ENCODE data around the gene AGPAT3.

AGPAT3 gene

DNA sequence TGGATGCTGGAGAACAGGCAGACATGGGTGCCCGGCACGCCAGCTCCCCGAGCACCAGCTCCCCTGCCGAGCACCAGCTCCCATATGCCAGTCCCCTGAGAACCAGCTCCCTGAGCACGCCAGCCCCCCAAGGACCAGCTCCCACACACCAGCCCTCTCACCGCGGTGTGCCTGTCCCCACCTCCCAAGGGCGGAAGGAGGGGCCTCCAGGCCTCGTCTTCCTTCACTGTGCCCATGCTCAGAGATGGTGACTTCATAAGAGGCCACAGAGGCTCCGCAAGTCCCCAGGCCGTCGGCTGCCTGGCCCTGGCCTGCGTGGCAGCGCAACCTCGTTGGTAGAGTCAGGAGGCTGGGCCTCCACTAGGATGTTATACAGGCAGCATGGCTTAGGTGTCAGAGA is 69.1 kb downstream of the AGPAT3 start:
- Mint-ChIP-seq H3K27ac (no peak overlapping the region), H3K9me3 (peaks cover 3% of the 10 kb centered on the region), H3K4me3 (no peak overlapping the region), H3K4me1 (peaks cover 55% of the 10 kb centered on the region), H3K36me3 (peaks cover 38% of the 10 kb centered on the region), H3K27me3 (no peaks in the 10 kb centered on the region)
- ATAC-seq: no peak

DNA sequence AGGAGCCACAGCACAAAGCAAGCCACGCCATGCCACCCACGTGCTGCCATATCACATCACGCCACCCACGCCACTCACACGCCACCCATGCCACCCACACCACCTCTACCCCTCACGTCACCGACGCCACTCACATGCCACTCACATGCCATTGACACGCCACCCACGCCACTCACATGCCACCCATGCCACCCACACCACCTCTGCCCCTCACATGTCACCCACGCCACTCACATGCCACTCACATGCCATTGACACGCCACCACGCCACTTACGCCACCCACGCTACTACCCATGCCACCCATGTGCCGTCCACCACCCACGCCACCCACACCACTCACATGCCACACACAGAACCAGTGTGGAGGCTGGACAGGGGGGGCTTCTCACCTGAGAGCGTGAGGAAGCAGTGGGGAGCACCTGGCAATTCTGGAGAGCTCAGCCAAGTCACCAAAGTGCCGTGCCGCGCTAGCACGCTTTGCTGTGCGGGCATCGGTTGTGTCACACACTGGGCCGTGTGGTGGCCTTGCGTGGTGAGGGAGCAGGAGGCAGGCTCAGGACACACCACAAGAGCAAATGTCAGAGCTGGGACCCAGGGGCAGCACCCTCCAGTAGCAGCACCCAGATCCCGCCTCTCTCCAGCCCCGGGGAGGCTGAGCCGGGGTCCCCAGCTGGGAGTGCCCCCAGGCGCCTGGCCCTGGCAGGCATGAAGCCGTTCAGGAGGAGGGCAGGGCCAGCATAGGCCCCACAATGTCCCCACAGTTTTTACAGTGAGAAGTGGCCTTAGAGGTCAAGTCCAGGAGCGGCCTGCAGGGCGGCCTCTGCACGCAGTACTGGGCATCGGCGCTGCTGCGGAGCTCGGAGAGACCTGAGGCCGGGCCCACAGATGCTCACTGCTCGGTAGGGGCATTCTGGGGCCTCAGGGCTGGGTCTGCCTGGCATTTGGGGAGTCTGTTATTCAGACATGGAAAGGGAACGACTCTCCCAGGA is 70.0 kb downstream of the AGPAT3 start:
- H3K9me3 Mint-ChIP-seq: peaks cover 3% of the 10 kb centered on the region
- H3K4me1 Mint-ChIP-seq: peaks cover 50% of the 10 kb centered on the region
- H3K4me3 Mint-ChIP-seq: no peak overlapping the region
- H3K27me3 Mint-ChIP-seq: no peaks in the 10 kb centered on the region
- H3K36me3 Mint-ChIP-seq: peaks cover 36% of the 10 kb centered on the region
- no peak overlapping the region for H3K27ac Mint-ChIP-seq
- ATAC-seq: no peak

DNA sequence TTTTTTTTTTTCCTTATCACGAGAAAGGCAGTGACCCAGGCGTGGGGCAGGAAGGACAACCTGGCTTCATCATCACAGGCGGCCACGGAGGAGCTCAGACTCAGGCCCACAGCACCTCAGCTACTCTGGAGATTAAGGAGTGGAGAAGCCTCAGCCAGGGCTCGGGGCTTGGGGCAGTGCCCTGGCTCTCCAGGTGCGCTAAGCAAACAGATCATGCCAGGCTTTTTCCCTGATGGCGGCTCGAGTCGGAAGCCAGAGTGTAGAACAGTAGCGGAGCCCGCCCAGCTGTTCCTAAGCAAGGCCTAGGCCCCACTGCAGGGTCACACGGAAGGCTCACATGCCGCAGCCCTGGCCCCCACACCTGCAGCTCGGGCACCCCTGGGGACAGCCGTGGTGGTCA is 70.7 kb downstream of the AGPAT3 start:
- Mint-ChIP-seq H3K36me3 (peaks cover 36% of the 10 kb centered on the region), H3K27ac (no peak overlapping the region), H3K27me3 (no peaks in the 10 kb centered on the region), H3K9me3 (peaks cover 3% of the 10 kb centered on the region), H3K4me3 (no peak overlapping the region), H3K4me1 (peaks cover 46% of the 10 kb centered on the region)
- no peak for ATAC-seq

DNA sequence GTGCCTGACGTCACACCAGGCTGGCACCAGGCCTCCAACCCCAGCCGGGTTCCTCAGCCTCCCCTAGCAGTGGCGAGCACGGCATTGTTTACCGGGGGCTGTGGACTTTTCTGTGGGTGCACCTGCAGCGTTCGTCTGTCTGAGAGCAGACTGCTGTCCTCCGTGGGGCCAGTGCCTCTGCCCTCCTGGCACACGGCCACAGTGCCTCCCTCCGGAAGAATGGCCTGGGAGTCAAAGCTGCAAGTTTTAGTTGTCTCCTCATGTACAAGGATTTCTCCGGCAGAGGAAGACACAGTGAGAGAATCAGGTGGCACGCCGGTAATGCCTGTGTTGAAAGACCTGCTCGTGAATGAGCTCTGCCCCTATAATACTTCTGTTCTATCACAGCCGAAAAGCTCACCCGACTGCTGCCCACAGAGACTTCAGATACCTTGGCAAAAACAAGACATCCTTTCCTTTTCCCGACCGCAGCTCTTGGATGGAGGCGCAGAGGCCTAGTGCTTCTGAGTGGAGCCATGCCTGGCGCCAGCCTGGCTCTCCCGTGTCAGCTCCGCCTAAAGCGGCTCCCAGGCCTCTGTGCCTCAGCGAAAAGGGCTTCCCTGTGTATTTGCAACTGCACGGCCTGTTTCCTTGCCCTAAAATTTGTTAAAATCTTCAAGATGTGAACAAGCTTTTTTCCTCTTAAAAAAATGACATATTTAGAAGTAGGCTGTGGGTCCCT is 71.4 kb downstream of the AGPAT3 start:
- Mint-ChIP-seq H3K36me3 (peaks cover 36% of the 10 kb centered on the region), H3K4me3 (no peak overlapping the region), H3K27ac (no peak overlapping the region), H3K9me3 (peaks cover 3% of the 10 kb centered on the region), H3K4me1 (peaks cover 41% of the 10 kb centered on the region), H3K27me3 (no peaks in the 10 kb centered on the region)
- no peak for ATAC-seq

DNA sequence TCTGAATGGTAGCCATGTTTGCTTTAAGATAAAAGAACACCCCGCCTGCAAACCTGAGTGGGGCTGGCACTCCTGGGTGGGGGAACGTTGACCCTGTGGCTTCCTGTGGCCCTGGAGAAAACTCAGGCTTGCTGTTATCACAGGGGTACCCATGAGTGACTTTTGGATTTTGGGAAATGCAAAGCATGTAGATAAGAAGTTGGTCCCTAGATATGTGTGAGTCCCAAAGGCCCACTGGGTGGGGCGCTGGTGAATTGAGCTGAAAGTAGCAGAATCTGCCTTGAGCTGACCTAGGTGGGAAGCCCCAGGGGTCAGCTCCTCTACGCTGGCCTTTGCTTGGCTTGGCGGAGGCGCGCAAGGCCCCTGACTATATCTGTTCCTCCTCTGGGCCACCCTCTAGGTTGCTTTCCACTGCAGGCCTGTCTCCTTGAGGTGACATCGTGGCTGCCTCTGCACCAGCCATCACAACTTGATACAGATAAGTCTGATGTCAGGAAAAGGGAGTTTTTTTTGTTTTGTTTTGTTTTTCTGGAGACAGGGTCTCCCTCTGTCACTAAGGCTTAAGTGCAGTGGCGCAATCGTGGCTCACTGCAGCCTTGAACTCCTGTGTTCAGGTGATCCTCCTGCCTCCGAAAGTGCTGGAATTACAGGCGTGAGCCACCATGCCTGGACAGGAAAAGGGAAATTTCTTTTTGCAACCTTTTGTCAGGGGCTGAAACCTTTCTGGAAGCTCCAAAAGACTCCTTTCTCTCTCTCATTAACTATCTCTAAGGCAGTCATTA is 72.2 kb downstream of the AGPAT3 start:
- peak overlapping the region; percentile 2 for H3K27ac Mint-ChIP-seq
- H3K9me3 Mint-ChIP-seq: peaks cover 2% of the 10 kb centered on the region
- no peak overlapping the region for H3K4me3 Mint-ChIP-seq

DNA sequence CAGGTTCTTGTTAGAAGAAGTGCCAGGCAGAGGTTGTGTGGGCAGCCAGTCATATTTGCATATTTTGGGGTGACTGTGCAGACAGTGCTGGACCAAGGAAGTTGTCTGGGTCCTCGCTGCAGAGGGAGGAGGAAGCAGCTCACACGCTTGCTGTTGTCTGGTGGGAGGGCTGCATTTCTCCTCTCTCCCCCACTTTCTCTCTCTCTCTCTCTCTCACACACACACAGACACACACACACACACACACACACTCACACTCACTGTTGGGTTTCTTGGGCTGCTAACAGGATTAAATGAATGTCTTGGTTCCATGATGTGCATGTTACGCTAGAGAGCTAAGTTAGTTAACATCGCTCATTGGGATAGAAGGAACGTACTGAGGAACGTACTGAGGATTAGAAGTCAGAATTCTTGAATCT is 72.9 kb downstream of the AGPAT3 start:
- peak overlapping the region; percentile 10 for H3K4me3 Mint-ChIP-seq
- ATAC-seq: peak; percentile 88
- H3K9me3 Mint-ChIP-seq: no peaks in the 10 kb centered on the region
- H3K27ac Mint-ChIP-seq: peak overlapping the region; percentile 82
- H3K27me3 Mint-ChIP-seq: no peaks in the 10 kb centered on the region
- H3K4me1 Mint-ChIP-seq: peaks cover 38% of the 10 kb centered on the region
- H3K36me3 Mint-ChIP-seq: peaks cover 33% of the 10 kb centered on the region

More for the DNA sequence above, 72.2 kb downstream of the AGPAT3 start:
- Mint-ChIP-seq H3K4me1 (peaks cover 38% of the 10 kb centered on the region), H3K27me3 (no peaks in the 10 kb centered on the region), H3K36me3 (peaks cover 35% of the 10 kb centered on the region)
- ATAC-seq: no peak

DNA sequence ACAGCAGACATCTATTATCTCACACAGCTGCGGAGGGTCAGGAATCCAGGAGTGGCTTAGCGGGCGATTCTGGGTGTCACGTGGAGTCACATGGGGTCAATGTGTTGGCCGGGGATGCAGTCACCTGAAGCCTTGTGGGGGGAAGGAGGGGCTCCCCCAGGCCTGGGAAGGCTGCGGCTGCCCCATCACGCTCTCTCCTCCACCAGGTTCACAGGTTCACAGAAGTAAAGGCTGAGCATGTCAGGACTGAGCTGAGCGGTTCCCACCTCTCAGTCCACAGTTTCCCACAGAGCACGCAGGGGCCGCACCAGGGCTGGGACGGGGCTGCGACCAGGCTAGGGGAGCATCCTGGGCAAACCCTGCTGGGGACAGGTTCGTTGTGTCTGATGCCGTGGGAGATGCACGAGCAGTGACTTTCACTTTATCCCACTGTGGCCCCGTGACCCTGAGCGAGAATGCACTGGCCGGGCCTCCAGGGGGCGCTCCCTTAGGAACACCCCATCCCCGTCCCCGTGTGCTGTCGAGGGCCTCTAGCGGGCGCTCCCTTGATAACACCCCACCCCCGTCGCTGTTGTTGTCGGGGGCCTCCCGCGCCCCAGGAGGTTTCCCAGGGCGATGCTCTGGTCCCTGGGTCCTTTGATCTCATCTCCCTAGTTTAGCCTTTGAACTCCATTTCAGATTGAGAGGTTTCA is 73.9 kb downstream of the AGPAT3 start:
- ATAC-seq: peak; percentile 93
- Mint-ChIP-seq H3K9me3 (no peaks in the 10 kb centered on the region), H3K36me3 (peaks cover 27% of the 10 kb centered on the region), H3K27me3 (no peaks in the 10 kb centered on the region), H3K27ac (peak overlapping the region; percentile 82), H3K4me1 (peaks cover 33% of the 10 kb centered on the region), H3K4me3 (peak overlapping the region; percentile 88)

DNA sequence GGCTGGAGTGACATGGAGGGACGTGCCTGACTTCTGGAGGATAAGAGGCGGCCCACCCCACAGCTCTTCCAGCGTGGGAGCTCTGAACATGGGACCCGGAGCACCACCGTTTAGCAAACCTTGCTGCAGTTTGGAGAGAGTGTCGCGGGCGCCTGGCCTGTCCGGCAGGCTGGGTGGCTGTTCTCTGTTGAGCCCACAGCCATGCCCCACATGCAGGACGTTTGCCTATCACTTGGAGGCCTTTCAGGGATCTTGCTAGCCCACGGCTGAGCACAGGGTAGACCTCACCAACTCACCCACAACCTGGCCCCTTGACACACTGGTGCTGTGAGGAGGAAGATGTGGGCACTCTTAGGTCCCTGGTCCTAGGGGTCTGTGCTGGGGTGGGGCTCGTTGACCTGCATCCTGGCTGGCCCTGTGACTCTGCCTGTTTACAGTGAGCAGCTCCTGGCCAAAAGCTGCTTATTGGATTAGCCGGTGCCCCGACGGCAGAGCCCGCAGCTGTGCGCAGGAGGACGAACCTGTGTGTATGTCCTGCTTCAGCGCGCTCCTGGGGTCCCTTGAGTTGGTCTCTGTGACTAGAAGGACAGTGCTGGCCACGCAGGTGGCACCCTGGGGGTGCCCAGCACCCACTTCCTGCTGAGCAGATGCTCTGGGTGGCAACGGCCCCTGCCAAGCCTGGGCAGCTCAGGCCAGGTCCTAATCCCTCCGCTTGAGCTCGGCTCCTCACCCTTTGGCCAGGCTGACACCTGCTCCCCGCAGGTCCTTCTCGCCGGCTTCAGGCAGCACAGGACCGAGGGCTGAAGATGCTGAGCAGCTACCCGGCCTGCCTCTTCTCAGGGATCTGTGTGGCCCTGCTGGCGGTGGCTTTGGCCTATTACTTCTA is 74.7 kb downstream of the AGPAT3 start:
- Mint-ChIP-seq H3K4me3 (peak overlapping the region; percentile 88), H3K4me1 (peaks cover 33% of the 10 kb centered on the region), H3K27ac (peak overlapping the region; percentile 82)

DNA sequence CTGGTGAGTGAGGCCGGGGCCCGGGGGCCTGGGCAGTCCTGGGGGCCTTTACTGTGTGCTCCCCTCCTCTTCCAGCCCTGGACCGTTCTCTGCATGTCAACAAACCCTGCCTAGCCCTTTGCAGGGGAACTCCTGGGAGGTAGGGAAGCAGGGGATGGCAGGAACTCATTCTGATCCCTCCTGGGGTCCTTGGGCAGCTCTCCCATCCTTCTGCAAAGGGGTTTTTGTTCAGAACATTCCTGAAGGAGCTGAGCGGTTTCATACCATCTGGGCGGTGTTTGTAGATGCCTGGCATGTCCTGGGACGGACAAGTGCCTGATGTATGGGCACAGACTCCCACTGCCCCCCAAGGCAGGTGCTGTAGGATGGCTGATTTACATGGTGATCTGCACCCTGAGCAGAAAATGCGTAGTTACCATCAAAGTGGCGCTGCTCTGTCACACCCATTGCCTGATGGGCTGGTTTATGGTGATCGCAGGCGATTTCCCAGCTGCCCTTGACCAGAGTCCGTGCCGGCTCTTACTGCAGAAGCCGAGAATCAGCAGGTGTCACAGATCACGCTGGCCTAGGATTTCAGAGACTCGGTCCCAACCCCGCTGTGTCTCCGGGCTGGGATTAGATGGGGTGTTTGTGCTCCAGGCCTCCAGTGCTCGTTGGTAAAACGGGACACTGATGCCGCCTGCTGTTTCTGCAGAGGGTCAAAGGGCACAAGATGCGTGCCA is 75.5 kb downstream of the AGPAT3 start:
- Mint-ChIP-seq H3K27me3 (no peaks in the 10 kb centered on the region), H3K4me3 (no peak overlapping the region), H3K36me3 (peaks cover 20% of the 10 kb centered on the region), H3K9me3 (no peaks in the 10 kb centered on the region), H3K27ac (no peak overlapping the region), H3K4me1 (peaks cover 33% of the 10 kb centered on the region)
- ATAC-seq: no peak

More for the DNA sequence above, 74.7 kb downstream of the AGPAT3 start:
- Mint-ChIP-seq H3K27me3 (no peaks in the 10 kb centered on the region), H3K36me3 (peaks cover 20% of the 10 kb centered on the region), H3K9me3 (no peaks in the 10 kb centered on the region)
- no peak for ATAC-seq

DNA sequence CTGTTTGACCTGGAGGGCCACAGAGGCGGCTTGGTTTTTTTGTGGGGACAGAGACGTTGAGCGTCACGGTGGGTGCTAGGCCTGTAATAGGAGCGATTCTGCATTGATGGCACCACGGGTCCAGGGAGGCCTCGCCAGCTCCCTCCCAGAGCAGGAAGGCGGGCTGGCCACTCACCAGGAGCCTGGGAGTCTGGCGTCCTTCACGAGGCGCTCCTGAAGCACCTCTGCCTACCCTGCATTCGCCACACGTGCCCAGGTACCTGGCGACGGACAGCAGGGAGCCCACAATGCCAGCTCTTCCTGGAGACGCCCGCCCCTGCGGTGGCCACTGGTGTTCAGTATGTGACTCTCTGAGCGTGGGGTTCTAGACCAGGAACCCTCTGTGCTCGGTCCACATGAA is 77.2 kb downstream of the AGPAT3 start:
- Mint-ChIP-seq H3K36me3 (peaks cover 28% of the 10 kb centered on the region), H3K4me1 (peaks cover 32% of the 10 kb centered on the region), H3K27ac (no peak overlapping the region), H3K27me3 (no peaks in the 10 kb centered on the region), H3K9me3 (no peaks in the 10 kb centered on the region), H3K4me3 (no peak overlapping the region)
- no peak for ATAC-seq

DNA sequence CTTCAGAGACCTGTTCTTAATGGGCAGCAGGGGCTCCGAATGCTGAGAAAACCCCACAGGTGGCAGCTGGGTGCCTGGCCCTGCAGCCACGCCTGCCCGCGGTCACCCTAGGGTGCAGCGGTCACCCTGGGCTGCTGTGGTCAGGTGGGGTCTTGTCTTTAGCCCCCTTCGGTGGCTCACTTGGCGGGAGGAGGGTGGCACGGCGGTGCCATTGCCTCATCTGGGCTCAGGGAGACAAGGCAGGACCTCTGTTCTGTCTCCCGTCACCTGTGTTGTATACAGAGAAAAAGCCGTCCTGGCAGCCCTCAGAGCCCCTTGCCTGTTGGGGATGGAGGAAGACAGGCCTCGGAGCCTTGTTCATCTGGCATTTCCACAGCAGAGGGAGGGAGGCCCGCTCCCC is 77.6 kb downstream of the AGPAT3 start:
- ATAC-seq: no peak
- H3K27me3 Mint-ChIP-seq: no peaks in the 10 kb centered on the region
- H3K27ac Mint-ChIP-seq: no peak overlapping the region

DNA sequence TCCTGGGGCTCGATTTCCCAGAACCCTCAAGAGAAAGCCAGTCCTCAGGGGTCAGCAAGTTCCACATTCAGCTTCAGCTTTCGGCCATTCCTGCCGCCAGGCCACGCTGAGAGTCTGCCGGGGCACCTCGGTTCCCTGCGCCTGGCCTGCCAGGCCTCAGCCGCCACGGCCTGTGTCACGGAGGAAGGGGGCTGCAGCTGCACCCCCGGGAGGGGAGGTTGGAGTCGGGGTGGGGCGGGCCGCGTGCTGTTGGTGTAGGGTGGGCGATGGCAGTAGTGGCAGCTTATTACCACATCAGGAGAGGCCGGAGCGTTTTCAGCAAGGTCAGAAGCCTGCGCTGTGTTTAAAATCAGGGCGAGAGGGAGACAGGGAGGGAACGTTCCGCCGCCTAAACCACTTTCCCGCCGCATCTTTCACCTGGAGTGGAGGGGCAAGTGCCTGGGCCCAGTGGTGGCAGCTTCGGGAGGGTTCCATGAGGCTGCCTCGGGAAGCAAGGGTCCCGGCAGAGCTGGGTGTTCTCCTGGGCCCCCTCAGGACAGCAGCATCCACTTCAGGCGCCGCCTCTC is 78.6 kb downstream of the AGPAT3 start:
- no peak for ATAC-seq
- Mint-ChIP-seq H3K27ac (no peak overlapping the region), H3K4me1 (peaks cover 19% of the 10 kb centered on the region), H3K4me3 (no peak overlapping the region), H3K27me3 (no peaks in the 10 kb centered on the region), H3K36me3 (peaks cover 33% of the 10 kb centered on the region), H3K9me3 (peaks cover 4% of the 10 kb centered on the region)

More for the DNA sequence above, 77.6 kb downstream of the AGPAT3 start:
- H3K4me1 Mint-ChIP-seq: peaks cover 28% of the 10 kb centered on the region
- no peak overlapping the region for H3K4me3 Mint-ChIP-seq
- peaks cover 27% of the 10 kb centered on the region for H3K36me3 Mint-ChIP-seq
- no peaks in the 10 kb centered on the region for H3K9me3 Mint-ChIP-seq

DNA sequence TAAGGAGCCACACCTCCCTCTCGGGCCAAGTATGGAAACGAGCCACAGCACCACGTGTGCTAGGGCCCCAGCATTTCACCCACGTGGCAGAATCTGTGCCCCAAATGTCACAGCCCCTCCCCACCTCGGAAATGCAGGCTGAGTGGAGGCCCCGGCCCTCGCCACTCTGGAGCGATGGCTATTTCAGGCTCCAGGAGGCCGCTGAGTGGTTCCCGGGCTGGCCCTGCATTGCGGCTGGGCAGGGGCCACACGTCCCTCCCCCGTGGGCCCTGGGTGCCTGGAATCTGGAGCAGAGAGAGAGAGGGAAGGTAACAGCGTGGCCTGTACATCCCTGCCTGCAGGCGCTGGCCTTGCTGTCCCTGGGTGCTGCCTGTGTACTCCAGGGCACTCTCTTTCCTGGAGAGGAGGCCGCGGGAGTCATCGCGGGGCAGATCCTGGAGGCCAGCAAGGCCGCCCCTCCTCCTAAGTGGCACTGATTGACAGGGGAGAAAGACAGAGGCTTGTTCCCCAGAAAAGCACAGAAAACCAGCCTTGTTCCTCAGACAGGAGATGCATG is 79.1 kb downstream of the AGPAT3 start:
- Mint-ChIP-seq H3K36me3 (peaks cover 35% of the 10 kb centered on the region), H3K4me3 (no peak overlapping the region), H3K4me1 (peaks cover 13% of the 10 kb centered on the region)

More for the DNA sequence above, 79.1 kb downstream of the AGPAT3 start:
- no peak overlapping the region for H3K27ac Mint-ChIP-seq
- H3K27me3 Mint-ChIP-seq: no peaks in the 10 kb centered on the region
- no peak for ATAC-seq
- H3K9me3 Mint-ChIP-seq: peaks cover 4% of the 10 kb centered on the region
